ENCODE data around the gene H2BK1. TPM values are rescaled to one million over a fixed set of nuclear protein-coding genes. Genes with fewer than 3 reads are reported as not detected.

H2BK1 gene
- polyA plus RNA-seq, 3 donors = not detected

DNA sequence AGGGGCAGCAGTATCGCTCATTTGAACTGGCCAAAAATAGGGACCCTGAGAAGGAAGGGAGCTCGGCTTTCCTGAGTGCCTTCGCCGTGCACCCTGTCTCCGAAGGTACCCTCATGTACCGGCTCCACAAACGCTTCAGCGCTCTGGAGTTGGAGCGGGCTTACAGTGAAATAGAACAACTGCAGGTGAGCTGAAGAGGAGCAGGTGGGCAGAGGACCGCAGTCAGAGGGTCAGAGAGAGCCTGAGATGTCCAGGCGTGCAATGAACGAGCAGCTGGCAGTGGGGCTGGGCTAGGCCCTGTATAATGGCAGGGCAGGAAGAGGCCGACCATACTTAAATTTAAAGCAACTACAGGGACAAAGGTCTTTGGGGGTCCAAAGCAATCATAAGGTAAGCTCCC is 26.1 kb upstream of the H2BK1 start:
- H3K4me3 ChIP-seq (replicated peaks in 1 of 3; ENCODE audit: low read depth in 2 of 3, low read length in 3 of 3) = no peak overlapping the region
- Mint-ChIP-seq H3K36me3 (peaks cover 61 to 70% of the 10 kb centered on the region in 2 donors), H3K9me3 (peaks cover 0 to 3% (median 0%) of the 10 kb centered on the region in 7 donors), H3K27me3 (ENCODE audit: low read depth in 3 of 3) (peaks cover under 1 to 3% (median 2%) of the 10 kb centered on the region in 3 donors), H3K4me1 (peaks cover 26% of the 10 kb centered on the region), H3K27ac (peak overlapping the region in 4 of 7 donors; percentile 11 to 47 (median 32)), H3K4me3 (no peak overlapping the region)
- WGBS (ENCODE audit: insufficient coverage) = over 99% methylated on average over 13 of the region's 13 CpGs
- intact Hi-C loops (cut with micrococcal nuclease) = no loop called here
- peaks cover 46% of the 10 kb centered on the region for H3K79me2 ChIP-seq (ENCODE audit: insufficient read depth, low read length)
- H3K9ac ChIP-seq (ENCODE audit: insufficient read depth, low read length, poor library complexity, severe bottlenecking) = no peak overlapping the region
- H3K27ac ChIP-seq (ENCODE audit: low read depth in 1 of 2, low read length in 2 of 2) = no peak overlapping the region
- H2AFZ ChIP-seq (ENCODE audit: insufficient read depth, low read depth, low read length, poor library complexity, severe bottlenecking) = no peak overlapping the region
- no peak for DNase-seq
- H3K36me3 ChIP-seq (replicated peaks in 1 of 2; ENCODE audit: control insufficient read depth in 1 of 2, insufficient read depth in 2 of 2, low read length in 2 of 2) = peaks cover 65 to 74% of the 10 kb centered on the region in 2 donors
- no peak overlapping the region for H3K4me2 ChIP-seq (replicated peaks; ENCODE audit: extremely low read depth, low read length, poor library complexity, severe bottlenecking)
- H3K9me3 ChIP-seq (replicated peaks in 1 of 2; ENCODE audit: control insufficient read depth in 1 of 2, insufficient read depth in 1 of 2, low read length in 2 of 2) = no peaks in the 10 kb centered on the region
- H3K27me3 ChIP-seq (ENCODE audit: control insufficient read depth in 2 of 2, insufficient read depth in 2 of 2, low read length in 2 of 2) = no peaks in the 10 kb centered on the region
- H4K20me1 ChIP-seq (ENCODE audit: insufficient read depth, low read length) = peaks cover 82% of the 10 kb centered on the region
- peaks cover 20 to 24% of the 10 kb centered on the region in 2 donors for H3K4me1 ChIP-seq (ENCODE audit: control insufficient read depth in 1 of 2, insufficient read depth in 2 of 2, low read length in 2 of 2)
- no peak for TF ChIP-seq CTCF (IDR thresholded peaks at IDR 0.05)

DNA sequence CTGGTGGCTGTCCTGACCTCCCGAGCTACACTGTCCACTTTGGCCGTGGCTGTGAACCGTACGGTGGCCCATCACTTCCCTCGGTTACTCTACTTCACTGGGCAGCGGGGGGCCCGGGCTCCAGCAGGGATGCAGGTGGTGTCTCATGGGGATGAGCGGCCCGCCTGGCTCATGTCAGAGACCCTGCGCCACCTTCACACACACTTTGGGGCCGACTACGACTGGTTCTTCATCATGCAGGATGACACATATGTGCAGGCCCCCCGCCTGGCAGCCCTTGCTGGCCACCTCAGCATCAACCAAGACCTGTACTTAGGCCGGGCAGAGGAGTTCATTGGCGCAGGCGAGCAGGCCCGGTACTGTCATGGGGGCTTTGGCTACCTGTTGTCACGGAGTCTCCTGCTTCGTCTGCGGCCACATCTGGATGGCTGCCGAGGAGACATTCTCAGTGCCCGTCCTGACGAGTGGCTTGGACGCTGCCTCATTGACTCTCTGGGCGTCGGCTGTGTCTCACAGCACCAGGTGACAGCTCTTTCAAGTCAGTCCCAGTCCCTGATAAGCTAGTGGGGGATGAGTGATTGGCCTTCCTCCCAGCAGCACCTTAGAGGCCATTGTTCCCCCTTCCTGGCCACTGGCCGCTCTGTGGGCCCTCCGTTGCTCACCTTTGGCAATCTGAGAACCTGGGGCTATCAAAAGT is 25.0 kb upstream of the H2BK1 start:
- Histone ChIP-seq H3K79me2 (ENCODE audit: insufficient read depth, low read length) (peaks cover 46% of the 10 kb centered on the region), H3K27me3 (ENCODE audit: control insufficient read depth in 2 of 2, insufficient read depth in 2 of 2, low read length in 2 of 2) (no peaks in the 10 kb centered on the region), H3K27ac (ENCODE audit: low read depth in 1 of 2, low read length in 2 of 2) (no peak overlapping the region), H3K4me2 (replicated peaks; ENCODE audit: extremely low read depth, low read length, poor library complexity, severe bottlenecking) (no peak overlapping the region), H3K9me3 (replicated peaks in 1 of 2; ENCODE audit: control insufficient read depth in 1 of 2, insufficient read depth in 1 of 2, low read length in 2 of 2) (no peaks in the 10 kb centered on the region), H3K4me1 (ENCODE audit: control insufficient read depth in 1 of 2, insufficient read depth in 2 of 2, low read length in 2 of 2) (peaks cover 20 to 24% of the 10 kb centered on the region in 2 donors), H2AFZ (ENCODE audit: insufficient read depth, low read depth, low read length, poor library complexity, severe bottlenecking) (no peak overlapping the region), H4K20me1 (ENCODE audit: insufficient read depth, low read length) (peaks cover 70% of the 10 kb centered on the region), H3K9ac (ENCODE audit: insufficient read depth, low read length, poor library complexity, severe bottlenecking) (no peak overlapping the region), H3K36me3 (replicated peaks in 1 of 2; ENCODE audit: control insufficient read depth in 1 of 2, insufficient read depth in 2 of 2, low read length in 2 of 2) (peaks cover 54 to 62% of the 10 kb centered on the region in 2 donors), H3K4me3 (replicated peaks in 1 of 3; ENCODE audit: low read depth in 2 of 3, low read length in 3 of 3) (no peak overlapping the region)
- Mint-ChIP-seq H3K4me3 (no peak overlapping the region), H3K4me1 (peaks cover 26% of the 10 kb centered on the region), H3K9me3 (peaks cover 0 to 3% (median 0%) of the 10 kb centered on the region in 7 donors), H3K27me3 (ENCODE audit: low read depth in 3 of 3) (peaks cover 0 to 3% (median 2%) of the 10 kb centered on the region in 3 donors), H3K27ac (peak overlapping the region in 2 of 7 donors; percentile 12 to 15), H3K36me3 (peaks cover 50 to 59% of the 10 kb centered on the region in 2 donors)
- intact Hi-C loops (cut with micrococcal nuclease) = no loop called here
- WGBS (ENCODE audit: insufficient coverage) = 98% methylated on average over 24 of the region's 28 CpGs
- no peak for DNase-seq
- no peak for TF ChIP-seq CTCF (IDR thresholded peaks at IDR 0.05)

All from CD14-positive monocyte (primary cell).